ENCODE data around the gene RPS23.
"Not testable (repeated sequence)": the region's sequence is repeated elsewhere in the genome, so short reads cannot be mapped to it uniquely, and the experiment has no call there.

The RPS23 gene

DNA sequence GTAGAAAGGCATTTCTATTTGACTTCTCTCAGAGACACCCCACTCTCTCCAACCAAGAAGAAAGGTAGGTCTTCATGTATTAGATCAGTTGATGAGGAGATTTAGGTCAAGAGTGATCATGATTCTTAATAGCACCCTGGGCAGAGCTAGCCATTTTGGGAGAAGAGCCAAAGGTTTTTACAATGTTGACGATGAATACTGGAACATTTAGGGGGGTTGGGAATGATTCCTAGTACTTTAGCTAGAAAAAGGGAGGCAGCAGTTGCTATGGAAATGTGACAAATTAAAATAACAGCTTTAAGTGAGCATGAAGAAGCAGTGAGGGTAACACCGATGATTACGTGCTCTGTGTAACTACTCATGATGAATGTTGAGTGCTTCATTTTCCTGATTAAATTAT lies 9.5 kb upstream of the RPS23 start:
- DNase-seq, result no peak

DNA sequence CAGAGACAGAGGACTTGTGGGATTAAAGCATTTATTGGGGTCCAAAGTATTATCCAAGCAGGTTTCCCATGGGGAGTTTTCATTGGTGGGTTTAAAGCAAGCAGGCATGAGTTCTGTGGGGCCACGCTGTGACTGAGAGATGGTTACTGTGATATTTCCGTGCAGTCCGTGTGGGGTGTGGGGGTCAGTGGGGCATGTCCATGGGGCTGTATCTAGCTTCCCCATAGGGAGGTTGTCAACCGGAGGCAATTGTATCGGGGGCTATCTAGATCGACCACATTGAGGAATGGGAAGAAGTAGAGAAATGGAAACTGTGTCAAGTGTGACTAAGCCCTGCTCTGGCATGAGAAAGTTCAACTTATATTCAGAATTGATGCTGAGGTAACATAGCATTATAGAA lies 7.1 kb upstream of the RPS23 start:
- no peak for DNase-seq

DNA sequence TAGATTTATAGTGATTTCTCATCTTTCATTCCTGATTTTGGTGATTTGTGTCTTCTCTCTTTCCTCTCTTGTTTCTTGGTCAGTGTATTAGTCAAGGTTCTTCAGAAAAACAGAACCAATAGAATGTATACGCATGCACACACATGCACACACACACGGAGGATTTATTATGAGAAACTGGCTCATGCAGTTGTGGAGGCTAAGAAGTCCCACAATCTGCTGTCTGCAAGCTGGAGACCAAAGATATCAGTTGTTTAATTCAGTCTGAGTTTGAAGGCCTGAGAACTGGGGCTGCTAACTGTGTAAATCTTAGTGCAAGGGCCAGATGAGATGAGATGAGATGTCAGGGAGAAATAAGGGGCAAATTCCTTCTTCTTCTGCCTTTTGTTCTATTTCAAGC lies 5.7 kb upstream of the RPS23 start:
- no peak for DNase-seq

DNA sequence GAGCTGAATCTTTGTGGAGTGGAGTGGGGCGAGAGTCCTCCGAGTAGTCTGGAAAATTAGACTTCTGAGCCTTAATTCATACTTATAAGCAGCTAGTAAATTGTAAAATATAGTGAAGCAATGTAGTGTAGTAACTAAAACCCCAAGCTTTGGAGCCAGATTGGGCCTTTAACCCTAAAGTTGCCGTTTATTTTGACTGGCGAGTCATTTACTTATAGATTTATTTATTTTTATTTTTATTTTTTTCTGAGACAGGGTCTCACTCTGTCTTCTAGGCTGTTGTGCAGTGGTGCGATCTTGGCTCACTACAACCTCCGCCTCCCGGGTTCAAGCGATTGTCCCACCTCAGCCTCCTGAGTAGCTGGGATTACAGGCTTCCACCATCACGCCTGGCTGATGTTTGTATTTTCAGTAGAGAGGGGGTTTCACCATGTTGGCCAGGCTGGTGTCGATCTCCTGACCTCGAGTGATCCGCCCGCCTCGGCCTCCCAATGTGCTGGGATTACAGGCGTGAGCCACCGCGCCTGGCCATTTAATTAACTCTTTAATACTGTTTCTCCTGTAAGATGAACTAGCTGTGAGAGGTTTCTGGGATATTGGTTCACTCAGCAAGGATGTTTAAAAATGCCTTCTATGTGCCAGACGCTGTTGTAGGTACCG lies 687 bp upstream of the RPS23 start:
- no peak for DNase-seq

DNA sequence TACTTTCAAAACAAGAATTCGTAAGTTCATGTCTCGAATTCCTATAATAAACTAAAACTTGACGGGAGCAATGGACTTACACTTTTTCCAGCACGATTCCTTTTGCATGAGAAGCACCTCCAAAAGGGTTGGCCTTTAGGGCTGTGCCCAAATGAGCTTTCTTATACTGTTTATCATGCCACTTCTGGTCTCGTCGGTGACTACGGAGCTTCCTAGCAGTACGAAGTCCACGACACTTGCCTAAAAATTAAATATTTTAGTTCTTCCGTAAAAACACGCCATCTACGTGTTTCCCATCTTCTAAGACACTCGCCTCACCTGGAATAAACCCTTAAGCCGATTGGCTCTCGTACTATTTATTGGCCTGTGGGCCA lies 554 bp downstream of the RPS23 start:
- DNase-seq, result no peak

DNA sequence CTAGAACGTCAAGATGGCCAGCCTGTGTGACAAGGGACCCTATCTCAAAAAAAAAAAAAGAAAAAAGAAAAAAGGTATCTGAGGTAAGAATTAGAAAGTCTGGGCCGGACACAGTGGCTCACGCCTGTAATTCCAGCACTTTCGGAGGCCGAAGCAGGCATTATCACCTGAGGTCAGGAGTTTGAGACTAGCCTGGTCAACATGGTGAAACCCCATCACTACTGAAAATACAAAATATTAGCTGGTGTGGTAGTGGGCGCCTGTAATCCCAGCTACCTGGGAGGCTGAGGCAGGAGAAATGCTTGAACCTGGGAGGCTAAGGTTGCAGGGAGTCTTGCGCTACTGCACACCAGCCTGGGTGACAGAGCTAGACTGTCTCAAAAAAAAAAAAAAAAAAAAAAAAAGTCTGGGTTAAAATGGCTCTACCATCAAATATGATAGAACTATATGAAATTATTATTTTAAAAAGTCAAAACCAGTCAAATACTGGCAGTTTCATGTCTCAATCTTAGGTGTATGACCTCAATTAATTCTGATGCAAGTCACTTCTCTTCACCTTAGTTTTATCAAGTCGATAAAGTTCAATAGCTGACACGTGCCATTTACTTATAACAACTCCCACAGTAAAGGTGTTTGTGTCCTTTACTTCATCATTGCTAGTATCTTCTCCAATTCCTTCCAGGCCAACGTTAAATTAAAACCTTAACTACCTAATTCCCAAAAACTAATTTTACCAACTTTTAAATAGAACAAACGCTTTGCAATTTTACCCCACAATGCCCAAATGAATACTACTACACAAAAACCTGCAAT lies 1.1 kb downstream of the RPS23 start:
- no peak for DNase-seq

DNA sequence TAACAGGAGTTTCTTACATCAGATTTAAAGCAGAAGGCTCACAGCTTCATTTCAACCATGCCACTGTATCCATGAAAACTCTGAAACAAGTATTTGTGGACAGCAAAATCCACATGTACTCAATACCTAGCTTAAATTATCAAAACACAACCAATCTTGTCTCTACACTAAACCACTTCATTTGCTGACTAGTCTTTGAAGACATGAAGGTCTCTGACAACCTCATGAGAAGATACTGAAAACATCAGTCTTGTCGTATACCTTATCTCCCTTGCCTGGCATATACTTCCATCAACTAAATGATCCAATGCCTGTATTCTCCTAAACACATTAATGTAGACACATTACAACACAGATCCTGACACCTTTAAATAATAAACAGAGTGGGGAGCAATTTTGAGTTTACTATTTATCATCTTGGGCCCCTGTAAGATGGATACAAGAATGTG lies 2.9 kb downstream of the RPS23 start:
- no peak for DNase-seq

DNA sequence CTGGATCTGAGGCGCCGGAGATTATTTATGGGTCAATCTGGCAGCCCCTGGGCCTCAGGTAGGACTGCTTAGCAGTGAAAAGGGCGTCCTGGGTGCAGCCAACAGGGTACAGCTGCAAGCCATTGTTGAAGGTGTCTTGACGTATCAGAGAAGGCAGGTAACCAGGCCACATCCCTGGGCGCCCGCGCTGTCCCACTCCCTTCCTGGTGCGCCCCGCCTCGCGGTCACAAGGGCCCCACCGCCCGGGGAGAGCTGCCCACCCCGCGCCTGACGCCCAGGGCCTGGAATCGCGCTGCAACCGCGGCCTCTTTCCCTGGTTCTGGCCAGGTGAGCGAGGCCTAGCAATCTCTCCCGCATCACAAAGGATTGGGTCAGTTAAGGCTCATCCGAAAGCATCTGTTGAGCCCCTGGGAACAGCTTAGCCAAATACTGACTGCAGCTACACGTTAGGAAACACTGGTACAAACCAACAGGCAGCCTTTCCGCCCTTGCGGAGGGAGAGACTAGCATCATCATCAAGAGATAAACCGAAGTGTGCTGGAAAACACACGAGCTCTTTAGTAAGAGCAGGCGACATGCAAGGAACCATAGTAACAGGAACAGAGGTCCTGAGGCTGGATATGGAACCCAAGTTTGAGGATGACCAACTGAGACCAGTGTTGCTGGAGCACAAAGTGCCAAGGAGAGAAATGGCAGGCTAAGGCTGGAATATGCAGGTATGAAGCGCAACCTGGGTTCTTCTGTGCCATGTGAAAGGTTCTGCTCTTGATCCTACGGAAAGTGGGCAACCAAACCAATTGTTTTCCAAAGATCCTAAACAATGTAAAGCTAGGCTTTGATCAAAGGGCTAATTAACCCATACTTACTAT lies 3.6 kb downstream of the RPS23 start:
- DNase-seq, result no peak

DNA sequence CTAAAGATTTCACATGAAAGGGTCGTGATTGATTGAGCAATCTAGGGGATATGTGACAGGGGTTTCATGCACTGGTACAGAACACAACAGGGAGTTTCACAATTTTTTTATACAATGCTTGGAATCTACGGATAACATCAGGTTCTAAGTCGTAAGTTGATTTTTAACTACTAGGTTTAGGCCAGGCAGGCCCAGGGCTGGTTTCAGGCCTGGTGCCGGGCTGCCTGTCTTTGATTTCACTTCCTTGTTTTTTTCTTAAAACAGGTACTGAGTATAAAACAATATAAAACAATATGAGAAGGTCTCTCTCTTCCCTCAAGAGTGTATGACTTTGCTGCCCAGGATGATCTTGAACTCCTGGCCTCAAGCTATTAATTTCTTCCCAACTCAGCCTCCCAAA lies 4.7 kb downstream of the RPS23 start:
- DNase-seq, result not testable (repeated sequence)

DNA sequence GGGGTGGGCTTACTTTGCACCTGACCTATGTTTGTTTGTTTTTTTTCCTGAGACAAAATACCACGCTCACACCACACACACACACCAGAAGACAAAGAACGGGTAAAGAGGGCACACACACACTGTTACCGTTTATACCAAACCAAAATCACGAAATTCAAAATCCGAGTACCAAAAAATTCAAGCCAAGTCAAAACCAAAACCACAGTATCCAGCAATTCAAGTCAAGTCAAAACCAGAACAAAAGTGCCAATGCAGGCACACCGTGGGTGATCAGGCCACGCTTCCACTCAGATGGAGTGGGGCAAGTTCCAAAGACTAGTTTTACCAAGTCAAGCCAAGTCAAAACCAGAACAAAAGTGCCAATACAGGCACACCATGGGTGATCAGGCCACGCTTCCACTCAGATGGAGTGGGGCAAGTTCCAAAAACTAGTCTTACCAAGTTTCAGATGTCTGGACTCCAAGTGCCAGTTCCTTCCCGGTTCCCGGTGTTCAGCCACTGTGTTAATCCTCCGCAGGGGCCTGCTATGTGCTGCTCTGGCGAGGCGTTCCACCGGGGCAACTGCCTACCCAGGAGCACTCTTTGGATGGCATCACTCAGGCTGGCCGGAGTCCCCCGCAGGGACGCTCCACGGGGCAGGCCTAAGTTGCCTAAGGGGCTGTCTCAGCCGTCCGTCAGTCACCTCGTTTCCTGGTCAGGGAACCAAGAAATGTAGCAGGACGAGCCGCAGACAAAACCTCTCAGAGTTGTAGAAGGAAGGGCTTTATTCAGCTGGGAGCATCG lies 5.4 kb downstream of the RPS23 start:
- DNase-seq, result not testable (repeated sequence)

DNA sequence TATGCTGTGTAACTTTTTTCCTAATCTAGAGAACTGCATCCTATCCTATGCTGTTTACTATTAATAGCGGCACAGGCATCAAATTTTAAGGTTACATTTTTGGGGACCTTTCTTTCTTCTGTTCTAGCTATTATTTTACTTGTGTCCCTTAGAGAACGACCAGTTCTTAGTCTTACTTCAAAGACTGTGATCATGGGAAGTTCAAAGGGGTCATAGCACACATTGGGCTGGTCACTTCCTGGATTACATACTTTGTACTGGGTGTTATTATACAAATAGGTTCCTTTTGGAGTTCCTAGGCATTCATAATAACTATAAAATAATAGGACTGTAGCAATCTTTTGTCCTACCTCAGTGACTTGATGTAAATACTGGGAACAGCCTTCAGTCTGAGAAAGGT lies 8.8 kb downstream of the RPS23 start:
- DNase-seq, result not testable (repeated sequence)

DNA sequence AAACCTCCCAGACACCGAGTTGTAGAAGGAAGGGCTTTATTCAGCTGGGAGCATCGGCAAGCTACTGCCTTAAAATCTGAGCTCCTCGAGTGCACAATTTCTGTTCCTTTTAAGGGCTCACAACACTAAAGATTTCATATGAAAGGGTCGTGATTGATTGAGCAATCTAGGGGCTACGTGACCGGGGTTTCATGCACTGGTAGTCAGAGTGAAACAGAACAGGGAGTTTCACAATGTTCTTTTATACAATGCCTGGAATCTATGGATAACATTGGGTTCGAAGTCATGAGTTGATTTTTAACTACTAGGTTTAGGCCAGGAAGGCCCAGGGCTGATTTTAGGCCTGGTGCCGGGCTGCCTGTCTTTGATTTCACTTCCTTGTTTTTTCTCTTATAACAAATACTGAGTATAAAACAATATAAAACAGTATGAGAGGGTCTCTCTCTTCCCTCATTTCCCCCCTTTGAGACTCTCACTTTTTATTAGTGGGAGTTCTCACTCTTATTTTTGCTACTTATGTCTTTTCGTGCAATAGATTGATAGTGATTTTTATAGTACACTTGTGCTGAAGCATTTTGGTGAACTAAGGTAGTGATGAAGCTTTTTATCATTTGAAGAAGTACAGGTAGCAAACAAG lies 10.7 kb downstream of the RPS23 start:
- not testable (repeated sequence) for DNase-seq

DNA sequence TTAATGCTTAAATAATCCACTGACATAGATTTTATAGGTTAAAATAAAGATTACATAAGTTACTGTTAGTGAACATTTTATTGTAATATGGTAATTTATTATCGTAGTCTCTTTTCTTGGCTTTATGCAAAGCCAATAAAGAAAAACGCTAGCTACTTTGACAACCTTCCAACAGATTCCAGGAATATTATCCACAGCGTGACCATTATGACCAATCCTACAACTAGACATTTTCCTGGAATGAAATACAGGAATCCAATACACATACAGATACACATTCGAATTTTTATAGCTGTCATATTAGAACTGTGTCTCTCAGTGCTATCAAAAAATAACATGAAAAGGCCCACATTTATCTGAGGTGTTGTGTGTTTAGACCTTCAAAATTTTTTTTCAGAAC lies 13.1 kb downstream of the RPS23 start:
- DNase-seq, result no peak

DNA sequence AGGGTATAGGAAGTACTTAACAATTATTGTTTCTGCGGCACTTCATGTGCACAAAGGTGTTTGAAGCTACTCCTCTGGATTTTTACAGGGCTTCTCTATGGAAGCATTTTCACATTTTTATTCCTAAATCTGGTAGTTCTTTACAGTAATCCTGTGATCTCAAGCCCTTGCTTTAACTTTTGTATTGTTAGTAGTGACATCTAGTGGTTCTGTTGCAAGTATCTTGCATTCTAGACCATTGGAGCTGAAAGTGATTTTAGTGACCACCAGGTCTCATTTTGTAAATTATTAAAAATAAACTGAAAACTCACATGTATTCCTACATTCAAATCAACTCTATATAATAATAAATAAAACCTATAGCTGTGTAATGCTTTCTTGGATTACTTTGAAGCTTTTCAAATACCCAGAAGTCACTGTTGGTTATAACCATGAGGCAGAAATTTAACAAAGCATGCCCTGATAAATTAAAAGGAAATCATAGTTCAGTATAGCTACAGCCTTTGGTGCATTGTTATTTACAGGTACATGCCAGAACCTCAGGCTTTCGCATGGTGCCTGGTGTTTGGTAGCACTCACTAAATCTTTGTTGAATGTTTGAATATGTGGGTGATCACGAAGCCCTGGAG lies 18.9 kb downstream of the RPS23 start:
- DNase-seq, result no peak

DNA sequence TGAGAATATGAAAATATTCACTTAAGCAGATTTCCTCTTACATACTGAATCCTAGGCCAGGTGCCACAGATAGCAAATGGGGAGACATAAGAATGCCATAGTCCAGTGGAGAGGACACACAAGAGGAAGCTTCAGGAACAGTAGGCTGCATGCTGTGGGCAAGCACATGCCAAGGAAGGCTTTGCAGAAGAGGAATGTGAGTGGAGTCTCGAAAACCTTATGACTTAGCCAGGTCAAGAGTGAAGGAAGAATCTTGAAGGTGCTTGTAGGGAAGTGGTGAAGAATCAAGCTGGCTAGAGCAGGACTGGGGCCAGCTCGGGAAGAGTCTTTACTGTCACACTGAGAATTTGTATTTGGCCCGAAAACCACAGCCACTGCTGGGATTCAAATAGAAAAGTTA lies 20.4 kb downstream of the RPS23 start:
- no peak for DNase-seq

DNA sequence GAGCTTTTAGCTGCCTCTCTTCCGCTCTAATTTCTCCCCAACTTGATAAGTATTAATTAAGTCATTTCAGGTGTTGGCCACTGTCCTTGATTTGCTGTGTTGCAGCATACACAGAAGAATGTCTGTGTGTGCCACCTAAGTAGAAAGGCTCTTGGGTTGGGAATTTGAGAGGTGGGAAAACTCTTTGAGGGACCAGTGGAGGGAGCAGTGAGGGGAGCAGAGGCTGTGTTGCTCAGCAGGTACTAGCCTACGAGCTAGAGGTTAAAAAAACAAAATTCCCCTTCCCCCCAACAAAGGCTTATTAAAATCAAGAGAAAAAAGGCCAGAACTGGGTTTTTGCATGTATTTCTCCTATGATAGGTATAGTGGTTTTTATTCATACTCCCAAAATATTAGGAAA lies 20.9 kb downstream of the RPS23 start:
- DNase-seq, result no peak

DNA sequence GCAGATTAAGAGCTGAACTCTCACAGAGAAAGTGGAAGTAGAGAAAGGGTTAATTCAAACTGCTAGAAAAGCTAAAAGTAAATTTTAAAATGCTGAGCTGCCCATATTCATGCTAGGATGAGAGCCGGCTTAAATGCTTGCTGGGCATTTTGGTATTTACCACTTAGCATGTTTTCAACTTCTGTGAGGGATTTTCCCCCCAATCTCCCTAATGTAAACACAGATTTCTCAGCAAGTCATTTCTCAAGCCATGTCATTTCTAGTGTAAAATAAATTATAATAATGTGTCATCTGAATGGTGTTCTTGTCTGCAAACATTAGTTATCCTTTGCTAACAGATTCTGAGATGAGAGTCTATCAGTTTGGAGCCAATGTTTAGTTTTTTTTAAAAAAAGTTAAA lies 22.3 kb downstream of the RPS23 start:
- no peak for DNase-seq

DNA sequence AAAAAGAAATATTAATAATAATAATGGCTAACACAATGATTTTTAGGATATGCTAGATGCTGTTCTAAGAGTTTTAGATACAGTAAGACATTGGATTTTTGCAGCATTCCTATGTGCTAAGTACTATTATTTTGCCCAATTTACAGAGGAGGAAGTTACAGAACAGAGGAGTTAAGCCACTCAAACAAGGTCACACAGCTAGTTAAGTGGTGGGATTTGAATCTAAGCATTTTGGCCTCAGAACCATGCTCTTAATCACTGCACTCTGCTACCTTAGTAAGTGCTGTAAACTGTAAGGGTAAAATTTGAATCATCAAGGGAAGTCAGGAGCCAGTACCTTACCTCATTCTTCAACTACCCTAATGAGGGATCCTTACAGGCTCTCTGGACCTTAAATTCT lies 25.4 kb downstream of the RPS23 start:
- no peak for DNase-seq

DNA sequence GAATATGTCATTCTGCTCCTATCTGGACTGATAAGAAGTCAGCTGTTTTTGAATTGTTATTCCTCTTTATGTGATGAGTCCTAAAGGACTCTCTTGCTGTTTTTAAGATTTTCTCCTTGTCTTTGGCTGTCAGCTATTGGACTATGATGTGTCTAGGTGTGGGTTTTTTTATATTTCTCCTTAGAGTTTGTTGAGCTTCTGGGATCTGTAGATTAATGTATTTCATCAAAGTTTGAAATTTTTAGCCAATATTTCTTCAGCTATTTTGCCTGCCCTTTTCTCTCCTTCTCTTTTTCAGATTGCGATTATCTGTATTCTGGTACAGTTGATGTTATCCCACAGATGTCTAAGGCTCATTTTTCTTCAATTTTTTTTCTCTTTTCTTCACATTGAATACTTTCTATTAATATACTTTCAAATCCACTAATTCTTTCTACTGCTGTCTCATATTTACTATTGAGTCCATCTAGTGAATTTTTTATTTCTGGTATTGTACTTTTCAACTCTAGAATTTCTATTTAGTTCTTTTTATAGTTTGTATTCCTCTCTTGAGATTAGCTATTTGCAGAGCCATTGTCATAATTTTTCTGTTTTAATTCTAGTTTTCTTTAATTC lies 31.1 kb downstream of the RPS23 start:
- no peak for DNase-seq

DNA sequence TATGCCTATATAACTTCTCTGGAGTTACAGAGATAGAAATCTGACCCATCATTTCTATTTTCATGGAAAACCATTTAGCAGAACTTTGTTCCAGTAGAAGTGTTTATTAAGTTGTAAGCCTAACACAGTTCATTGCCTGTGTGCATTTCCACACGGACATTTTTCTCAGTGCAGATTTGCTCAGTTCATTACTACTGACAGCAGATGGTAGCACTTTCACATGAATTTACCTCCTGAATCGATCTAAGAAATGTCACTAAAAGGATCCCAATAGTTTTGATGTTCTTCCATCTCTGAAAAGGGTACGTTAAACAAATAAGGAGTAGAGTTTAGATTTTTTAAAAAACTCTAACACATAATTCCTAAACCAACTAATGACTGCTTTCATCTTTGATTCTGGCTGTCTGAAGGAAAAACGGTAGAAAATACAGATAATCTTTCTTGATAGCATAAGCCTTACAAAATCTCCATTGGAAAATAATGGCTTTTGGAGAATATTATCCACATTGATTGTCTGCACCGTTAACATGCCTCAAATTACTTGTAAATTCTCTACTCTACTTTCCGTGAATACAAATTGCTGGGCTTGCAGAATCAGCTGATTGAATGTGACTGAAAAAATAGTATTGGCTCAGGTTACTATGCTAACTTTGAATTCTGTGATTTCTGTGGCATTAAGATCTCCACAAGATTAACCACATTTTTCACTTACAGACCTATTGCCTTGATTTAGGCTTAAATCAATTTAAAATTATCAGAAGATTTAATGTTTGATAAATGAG lies 33.1 kb downstream of the RPS23 start:
- no peak for DNase-seq

DNA sequence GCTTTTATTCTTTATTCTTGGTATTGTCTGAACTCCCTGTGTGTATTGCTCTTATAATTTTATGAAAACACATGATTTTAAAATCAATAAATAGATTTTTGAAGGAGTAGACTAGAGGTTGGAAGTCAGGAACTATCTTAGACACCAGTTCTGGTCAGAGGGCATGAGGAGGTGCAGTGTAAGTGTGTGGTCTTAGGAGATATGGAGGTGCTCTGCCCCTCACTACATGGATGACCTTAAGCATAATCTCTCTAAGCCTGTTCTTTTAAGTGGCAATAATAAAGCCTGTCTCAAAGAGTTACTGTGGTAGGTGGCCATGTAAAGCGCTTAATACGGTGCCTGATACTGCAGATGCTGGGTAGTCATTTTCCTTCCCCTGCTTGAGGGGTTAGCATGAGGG lies 34.0 kb downstream of the RPS23 start:
- DNase-seq, result no peak

All from CD4-positive, alpha-beta T cell treated with Interleukin-4 for 4 hours (primary cell).